Fibroblast of skin of left quadriceps (primary cell): ENCODE data around the gene GSS.

Source experiments
- DNase-seq, 2 experiments: peaks; one replicate each; pipeline ENCODE4 v3.0.0-alpha.2; 2013; ENCODE audit warnings: low read depth in 2 of 2

Gene GSS

DNA sequence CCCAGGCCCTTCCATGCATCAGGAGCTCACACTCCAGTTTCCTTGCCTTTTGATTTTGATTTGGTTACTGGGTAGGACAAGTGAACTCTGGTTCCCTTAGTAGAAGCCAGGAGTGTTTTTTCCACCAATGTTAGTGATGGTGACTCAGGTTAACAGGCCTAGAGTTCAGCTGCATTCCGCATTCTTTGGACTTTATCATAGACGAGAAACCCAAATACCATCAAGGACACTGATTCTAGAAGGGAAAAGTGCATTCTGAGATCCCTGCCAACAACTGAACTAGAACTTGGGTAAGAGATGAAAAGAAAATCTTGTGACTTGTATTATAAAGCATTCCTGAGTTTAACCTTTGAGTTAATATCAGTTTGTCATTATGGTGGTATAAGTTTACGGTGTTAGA is 8.9 kb downstream of the GSS start:
- no peak for DNase-seq

DNA sequence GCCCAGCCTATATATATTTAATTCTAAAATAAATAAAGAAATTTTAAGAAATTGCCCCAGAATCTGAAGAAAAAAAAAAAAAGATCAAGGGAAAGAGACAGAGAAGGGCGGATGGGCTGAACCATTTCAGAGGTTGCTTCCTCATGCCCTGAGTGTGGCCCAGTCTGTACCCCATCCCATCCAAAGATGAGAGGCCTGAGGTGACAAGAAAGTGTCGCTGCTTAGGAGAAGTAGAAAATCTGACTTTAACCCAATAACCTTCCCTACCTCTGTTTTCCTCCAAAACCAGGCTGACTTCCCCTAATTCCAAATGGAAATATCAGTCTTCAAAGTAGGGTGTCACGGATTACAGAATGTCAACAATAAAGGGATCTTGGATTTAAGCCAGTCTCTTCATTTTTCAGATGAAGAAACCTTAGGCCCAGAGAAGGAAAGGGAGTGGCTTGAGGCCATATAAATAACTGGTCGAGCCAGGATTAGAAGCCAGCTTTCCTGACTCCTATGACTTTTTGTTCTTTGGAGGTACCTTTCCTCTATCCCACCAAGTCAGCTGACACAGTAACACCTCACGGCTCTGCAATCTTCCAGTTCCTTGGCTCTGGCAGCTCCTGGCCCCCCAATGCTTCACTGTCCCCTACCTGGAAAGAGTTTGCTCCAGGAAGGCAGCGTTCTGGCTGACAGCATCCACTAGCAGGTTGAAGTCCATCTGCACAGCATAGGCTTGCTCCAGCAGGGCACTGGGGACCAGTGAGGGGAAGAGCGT is 10.1 kb downstream of the GSS start:
- no peak for DNase-seq

DNA sequence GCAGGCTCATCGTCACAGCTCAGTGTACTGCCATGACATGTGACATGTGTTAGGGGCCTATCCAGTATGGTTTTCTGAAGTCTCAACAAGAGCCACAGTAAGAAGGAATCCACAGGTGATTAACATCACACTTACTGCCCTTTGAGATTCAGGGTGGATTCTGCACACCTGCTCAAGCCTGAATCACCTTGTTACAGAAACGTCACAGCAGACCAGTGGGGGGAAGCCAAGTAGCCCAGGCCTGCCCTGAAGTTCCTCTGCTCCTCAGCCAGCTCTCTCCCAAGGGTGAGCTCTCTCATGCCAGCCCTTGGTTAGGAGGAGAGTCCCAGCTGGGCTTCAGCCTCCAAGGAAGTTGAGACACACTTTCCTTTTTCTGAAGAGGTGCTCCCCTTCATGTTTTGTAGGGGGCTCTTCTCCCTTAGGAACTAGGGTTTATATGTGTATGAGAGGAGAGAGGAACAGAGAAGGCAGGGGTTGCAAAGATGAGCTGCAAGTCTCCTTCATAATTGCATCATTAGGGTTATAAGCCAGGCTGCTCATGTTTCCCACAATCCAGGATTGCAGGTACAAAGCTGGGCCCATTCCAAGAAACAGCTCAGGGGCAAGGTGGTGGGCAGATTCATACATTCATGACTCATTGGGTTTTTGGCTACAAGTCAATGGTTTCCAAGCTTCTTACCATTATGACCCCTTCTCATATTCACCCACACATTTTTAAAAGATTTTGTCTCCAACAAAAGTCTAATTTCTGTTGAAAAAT is 11.6 kb downstream of the GSS start:
- no peak for DNase-seq

DNA sequence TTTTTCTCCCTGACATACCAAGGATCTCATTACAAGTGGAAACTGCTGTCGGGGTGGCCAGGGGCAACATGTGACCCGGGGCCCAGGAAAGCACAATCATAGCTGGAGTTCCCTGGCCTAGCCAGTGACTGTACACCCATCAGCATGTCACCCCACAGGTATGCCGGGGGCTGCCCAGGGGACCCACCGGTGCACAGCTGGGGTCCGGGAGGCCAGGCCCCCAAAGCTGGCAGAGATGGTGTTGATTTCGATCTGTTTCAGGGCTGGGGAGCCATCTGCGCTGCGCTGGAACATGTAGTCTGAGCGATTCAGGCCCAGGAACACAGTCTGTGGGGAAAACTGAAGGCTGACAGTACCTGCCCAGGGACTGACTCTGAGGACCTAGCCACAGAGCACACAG is 13.3 kb downstream of the GSS start:
- DNase-seq, result no peak

DNA sequence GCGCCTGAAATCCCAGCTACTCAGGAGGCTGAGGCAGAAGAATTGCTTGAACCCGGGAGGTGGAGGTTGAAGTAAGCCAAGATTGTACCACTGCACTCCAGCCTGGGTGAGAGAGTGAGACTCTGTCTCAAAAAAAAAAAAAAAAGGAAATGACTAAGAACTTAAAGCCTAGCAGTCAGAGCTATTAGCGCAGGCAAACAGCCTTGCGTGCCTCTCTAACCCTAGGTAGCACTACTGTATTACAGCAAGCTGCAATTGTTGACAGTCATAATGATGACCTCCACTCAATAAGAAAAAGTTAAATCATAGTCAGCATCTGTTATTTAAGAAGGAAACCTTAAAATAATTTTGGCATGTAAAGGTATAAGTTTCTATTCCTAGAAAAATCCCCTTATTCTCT is 14.4 kb downstream of the GSS start:
- DNase-seq, result no peak

DNA sequence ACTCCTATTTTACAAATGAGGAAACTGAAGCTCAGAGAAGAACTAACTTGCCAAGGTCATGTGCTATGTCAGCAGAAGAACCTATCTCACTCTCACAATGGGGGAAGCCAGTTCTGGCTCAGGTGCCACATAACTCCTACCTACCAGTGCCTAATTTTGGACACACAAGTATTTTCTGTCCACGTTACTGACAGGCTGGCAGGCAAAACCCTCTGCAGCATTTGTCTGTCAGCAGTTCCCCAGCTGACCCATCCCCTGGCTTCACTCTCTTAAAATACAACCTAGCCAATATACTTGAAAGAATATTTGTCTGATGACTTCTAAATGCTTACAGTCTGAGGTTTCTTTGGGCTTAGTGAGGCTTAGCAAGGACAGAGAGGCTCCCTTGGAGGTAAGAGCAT is 15.5 kb downstream of the GSS start:
- no peak for DNase-seq

GRCh38 chr20:34938466-34939163 is 17.0 kb downstream of the GSS start:
- no peak for DNase-seq

GRCh38 chr20:34931771-34932170 is 23.8 kb downstream of the GSS start:
- DNase-seq, result no peak

GRCh38 chr20:34928411-34928810 is 27.2 kb downstream of the GSS start:
- no peak for DNase-seq

DNA sequence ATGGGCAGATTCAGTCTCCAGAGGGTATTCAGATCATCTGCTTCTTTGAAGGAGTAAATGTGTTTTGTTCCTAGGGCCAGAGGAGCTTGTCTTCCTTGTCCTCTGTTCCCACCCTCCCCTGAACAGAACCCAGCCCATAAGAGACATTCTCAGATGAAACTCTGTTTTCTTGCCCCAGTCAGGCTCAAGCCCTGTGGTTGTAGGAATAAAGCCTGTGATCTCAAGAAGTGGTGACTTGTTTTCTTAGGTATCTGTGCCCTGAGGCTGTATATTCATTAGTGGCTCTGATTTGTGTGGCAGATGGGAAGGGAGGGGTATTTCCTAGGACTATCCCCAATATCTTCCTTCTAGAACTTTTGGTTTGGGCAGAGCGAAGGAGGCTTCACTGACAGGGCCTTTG is 27.9 kb downstream of the GSS start:
- DNase-seq, result no peak

GRCh38 chr20:34926581-34926980 is 29.0 kb downstream of the GSS start:
- DNase-seq, result no peak

GRCh38 chr20:34925981-34926380 is 29.6 kb downstream of the GSS start:
- no peak for DNase-seq

- no peak for DNase-seq
These were observed 30.3 kb downstream of the GSS start for GRCh38 chr20:34925341-34925740.

- no peak for DNase-seq
These were observed 32.2 kb downstream of the GSS start for GRCh38 chr20:34923414-34923813.

GRCh38 chr20:34922654-34923381 is 32.8 kb downstream of the GSS start:
- peak; percentile 61 to 63 for DNase-seq

GRCh38 chr20:34921436-34921835 is 34.2 kb downstream of the GSS start:
- no peak for DNase-seq

GRCh38 chr20:34920055-34920454 is 35.6 kb downstream of the GSS start:
- no peak for DNase-seq

DNA sequence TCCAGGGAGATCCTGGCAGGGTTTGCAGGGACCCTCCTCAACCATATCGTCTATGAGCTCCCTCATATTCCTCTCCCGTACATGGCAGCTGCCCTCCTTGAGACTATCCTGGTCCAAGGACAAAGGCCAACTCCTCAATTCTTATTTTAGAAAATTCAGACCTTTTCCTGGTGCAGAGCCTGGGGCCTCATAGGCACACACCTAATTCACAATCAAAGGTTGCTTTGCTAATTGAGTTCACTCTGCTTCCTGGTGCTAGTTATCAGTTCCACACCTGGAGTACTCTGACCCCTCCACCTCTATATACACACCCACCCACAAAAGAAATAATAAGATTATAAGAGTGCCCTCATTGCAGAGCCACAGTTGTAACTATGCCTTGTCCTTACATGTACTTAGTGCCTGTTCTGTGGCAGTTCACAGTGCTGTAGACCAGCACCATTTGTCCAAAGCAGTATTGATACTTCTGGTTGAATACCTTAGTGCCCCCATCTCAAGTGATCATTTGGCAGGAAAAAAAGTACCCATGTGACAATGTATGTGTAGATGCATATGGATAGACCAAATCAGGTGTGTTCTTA is 38.7 kb downstream of the GSS start:
- DNase-seq, result no peak

- DNase-seq, result no peak
These were observed 39.7 kb downstream of the GSS start for GRCh38 chr20:34915749-34916455.

- no peak for DNase-seq
These were observed 40.5 kb downstream of the GSS start for GRCh38 chr20:34915131-34915530.
